ENCODE measurements around the gene ZNF681. TPM values are rescaled to one million over a fixed set of nuclear protein-coding genes. Genes with fewer than 3 reads are reported as not detected.

Gene ZNF681
- 10 to 100 TPM in 1 of 2 experiments, 1 to 10 TPM in 1; 9.7 to 10.8 TPM for total RNA-seq
- polyA plus RNA-seq = 1 to 10 TPM; 3.5 to 4.7 (median 4.7) TPM
- total RNA-seq = 9.1 to 32.6 (median 18.7) reads per million in 6 experiments

- POLR2A ChIA-PET = interaction anchor here (0.6 to 2.5 kb wide), 17 partner anchors 35 to 1923 kb away, joined by 3 to 43 read pairs (median 6); partner anchors contain the start of genes ZNF254, ZNF43, ZNF675 and ZNF726
- H3K27ac Mint-ChIP-seq = peak within 1 kb of the TSS; percentile 93 to 99 (median 98)
- no peaks in the 10 kb centered on the region for H3K27me3 Mint-ChIP-seq
- peaks cover 0 to 10% (median 8%) of the 10 kb centered on the region in 9 donors for H3K9me3 Mint-ChIP-seq
- peak; percentile 84 to 91 for ATAC-seq
- peak within 1 kb of the TSS; percentile 89 to 97 (median 96) for H3K4me3 Mint-ChIP-seq
- DNase-seq = peak; percentile 68 to 95 (median 88)
- H3K4me1 Mint-ChIP-seq = peaks cover 16 to 46% (median 36%) of the 10 kb centered on the region in 4 donors
- H3K36me3 Mint-ChIP-seq = peaks cover 10 to 22% (median 16%) of the 10 kb centered on the region in 3 donors
Measured at GRCh38 chr19:23758187-23759074, at the start of gene ZNF681. TSS of gene ZNF681 (minus strand) at chr19:23758891. CDS start at chr19:23758749, 142 bp downstream.

DNA sequence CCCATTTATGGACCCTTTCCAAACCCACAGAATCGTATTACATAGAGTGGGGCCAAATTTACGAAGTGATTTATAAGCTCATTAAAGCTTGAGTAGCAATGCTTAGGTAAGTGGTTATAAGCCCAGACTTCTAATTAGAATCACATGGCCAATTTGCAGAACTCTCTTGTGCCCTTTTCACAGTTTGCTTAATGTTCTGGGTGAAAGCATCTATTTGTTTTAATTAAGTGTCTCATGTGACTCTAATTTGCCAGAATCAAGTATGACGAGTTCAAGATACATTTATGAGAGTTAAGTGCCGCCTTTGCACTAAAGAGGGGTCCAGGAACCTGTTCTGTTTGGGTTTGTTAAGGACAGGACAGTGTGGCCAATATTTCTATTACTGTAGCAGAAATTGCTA is 46.0 kb upstream of the ZNF681 start:
- H3K27ac Mint-ChIP-seq = peak overlapping the region in 3 of 10 donors; percentile 31 to 71 (median 56)
- H3K4me1 Mint-ChIP-seq = peaks cover 9 to 34% (median 33%) of the 10 kb centered on the region in 4 donors
- H3K27me3 Mint-ChIP-seq = no peaks in the 10 kb centered on the region
- H3K4me3 Mint-ChIP-seq = no peak overlapping the region
- ATAC-seq = no peak
- DNase-seq = no peak
- H3K36me3 Mint-ChIP-seq = peaks cover 7 to 32% (median 9%) of the 10 kb centered on the region in 3 donors
- POLR2A ChIA-PET = no interaction called here
- peaks cover 0 to 10% (median 1%) of the 10 kb centered on the region in 9 donors for H3K9me3 Mint-ChIP-seq

- Mint-ChIP-seq H3K4me1 (peaks cover 17 to 45% (median 41%) of the 10 kb centered on the region in 4 donors), H3K27me3 (no peaks in the 10 kb centered on the region), H3K4me3 (peak overlapping the region; percentile 57 to 84 (median 77)), H3K36me3 (peaks cover 0 to 16% (median 6%) of the 10 kb centered on the region in 3 donors), H3K27ac (peak overlapping the region; percentile 45 to 96 (median 90)), H3K9me3 (peaks cover 0 to 11% (median 2%) of the 10 kb centered on the region in 9 donors)
- DNase-seq (peak in 1 of 10 donors; percentile 24), ATAC-seq (peak in 1 of 2 donors; percentile 18)
- POLR2A ChIA-PET = interaction anchor here (0.6 to 2.2 kb wide), 4 partner anchors 44 to 529 kb away, joined by 3 to 7 read pairs (median 4); partner anchors contain the start of genes ZNF675 and ZNF681
Measured at GRCh38 chr19:23802290-23802689, 43.6 kb upstream of the ZNF681 start.

- POLR2A ChIA-PET = interaction anchor here (0.6 to 2.2 kb wide), 4 partner anchors 43 to 529 kb away, joined by 3 to 7 read pairs (median 4); partner anchors contain the start of genes ZNF675 and ZNF681
- H3K4me1 Mint-ChIP-seq = peaks cover 17 to 45% (median 42%) of the 10 kb centered on the region in 4 donors
- DNase-seq (no peak), ATAC-seq (peak in 1 of 2 donors; percentile 18)
- H3K27me3 Mint-ChIP-seq = no peaks in the 10 kb centered on the region
- H3K4me3 Mint-ChIP-seq = peak overlapping the region; percentile 57 to 84 (median 77)
- H3K9me3 Mint-ChIP-seq = peaks cover 0 to 16% (median 3%) of the 10 kb centered on the region in 9 donors
- H3K27ac Mint-ChIP-seq = peak overlapping the region; percentile 45 to 96 (median 90)
- peaks cover 0 to 11% (median 6%) of the 10 kb centered on the region in 3 donors for H3K36me3 Mint-ChIP-seq
Measured at GRCh38 chr19:23801803-23802202, 43.1 kb upstream of the ZNF681 start.

GRCh38 chr19:23800868-23801267 is 42.2 kb upstream of the ZNF681 start:
- POLR2A ChIA-PET = interaction anchor here (0.6 to 2.2 kb wide), 3 partner anchors 42 to 233 kb away, joined by 3 to 7 read pairs (median 4); partner anchors contain the start of gene ZNF681
- H3K9me3 Mint-ChIP-seq = peaks cover 0 to 26% (median 8%) of the 10 kb centered on the region in 9 donors
- no peak for ATAC-seq
- no peak for DNase-seq
- peak overlapping the region in 8 of 10 donors; percentile 14 to 81 (median 50) for H3K4me3 Mint-ChIP-seq
- peaks cover 17 to 45% (median 42%) of the 10 kb centered on the region in 4 donors for H3K4me1 Mint-ChIP-seq
- H3K27ac Mint-ChIP-seq = peak overlapping the region; percentile 81 to 96 (median 92)
- H3K27me3 Mint-ChIP-seq = no peaks in the 10 kb centered on the region
- H3K36me3 Mint-ChIP-seq = peaks cover 0 to 17% (median 16%) of the 10 kb centered on the region in 3 donors

DNA sequence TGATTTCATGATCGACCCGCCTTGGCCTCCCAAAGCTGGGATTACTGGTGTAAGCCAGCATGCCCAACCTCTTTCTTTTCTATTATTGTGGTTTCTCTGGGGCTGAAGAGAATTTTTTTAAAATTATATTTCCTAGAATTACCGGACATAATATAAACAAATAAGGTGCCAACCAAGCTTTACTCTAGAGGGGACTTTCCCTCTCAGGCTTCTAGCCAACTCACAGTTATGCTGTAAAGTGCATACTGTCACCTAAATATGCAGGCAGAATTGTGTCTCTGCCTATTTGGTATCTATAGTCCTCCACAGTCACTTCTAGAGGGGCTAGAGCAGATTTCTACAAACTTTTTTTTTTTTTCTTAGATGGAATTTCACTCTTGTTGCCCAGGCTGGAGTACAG is 41.6 kb upstream of the ZNF681 start:
- peak overlapping the region; percentile 81 to 97 (median 94) for H3K27ac Mint-ChIP-seq
- peaks cover 17 to 51% (median 42%) of the 10 kb centered on the region in 4 donors for H3K4me1 Mint-ChIP-seq
- H3K36me3 Mint-ChIP-seq = peaks cover 0 to 18% (median 18%) of the 10 kb centered on the region in 3 donors
- no peaks in the 10 kb centered on the region for H3K27me3 Mint-ChIP-seq
- POLR2A ChIA-PET = interaction anchor here (0.6 to 2.2 kb wide), 6 partner anchors 17 to 233 kb away, joined by 3 to 7 read pairs (median 5); partner anchors contain the start of genes ZNF675 and ZNF681
- ATAC-seq (peak; percentile 26 to 40), DNase-seq (peak in 1 of 10 donors; percentile 14)
- H3K4me3 Mint-ChIP-seq = peak overlapping the region in 9 of 10 donors; percentile 19 to 81 (median 48)
- peaks cover 0 to 32% (median 13%) of the 10 kb centered on the region in 9 donors for H3K9me3 Mint-ChIP-seq

DNA sequence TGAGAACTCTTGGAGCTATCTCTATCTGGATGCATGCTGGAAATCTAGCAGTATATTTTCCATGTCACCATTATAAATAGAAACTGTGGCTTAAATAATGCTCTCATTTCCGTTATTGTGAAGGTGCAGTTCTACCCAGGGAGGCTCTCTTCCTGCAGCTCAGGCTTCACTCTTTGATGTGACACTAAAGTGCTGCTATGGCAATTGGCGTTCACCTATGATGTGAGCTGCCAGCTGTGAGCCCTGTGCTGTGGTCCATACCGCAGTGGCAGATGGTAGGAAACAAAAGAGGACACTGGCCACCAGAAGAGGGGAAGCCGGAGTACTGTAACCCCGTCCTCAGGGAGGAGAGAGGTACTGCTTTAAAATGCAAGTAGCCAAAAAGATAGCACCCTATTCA is 40.6 kb upstream of the ZNF681 start:
- peak overlapping the region; percentile 79 to 91 (median 88) for H3K4me3 Mint-ChIP-seq
- POLR2A ChIA-PET = interaction anchor here (0.7 to 1.5 kb wide), 5 partner anchors 18 to 1969 kb away, joined by 4 to 7 read pairs (median 5); partner anchors contain the start of genes ZNF675 and ZNF681
- peaks cover 0 to 34% (median 12%) of the 10 kb centered on the region in 9 donors for H3K9me3 Mint-ChIP-seq
- H3K4me1 Mint-ChIP-seq = peaks cover 17 to 50% (median 40%) of the 10 kb centered on the region in 4 donors
- peaks cover 0 to 18% (median 16%) of the 10 kb centered on the region in 3 donors for H3K36me3 Mint-ChIP-seq
- no peaks in the 10 kb centered on the region for H3K27me3 Mint-ChIP-seq
- ATAC-seq (peak; percentile 92 to 96), DNase-seq (peak; percentile 15 to 82 (median 51))
- peak overlapping the region; percentile 91 to 97 (median 94) for H3K27ac Mint-ChIP-seq

GRCh38 chr19:23795462-23795861 is 36.8 kb upstream of the ZNF681 start:
- Mint-ChIP-seq H3K4me1 (peaks cover 12 to 29% (median 22%) of the 10 kb centered on the region in 4 donors), H3K27ac (peak overlapping the region in 1 of 10 donors; percentile 37), H3K27me3 (no peaks in the 10 kb centered on the region), H3K36me3 (peaks cover 0 to 18% (median 16%) of the 10 kb centered on the region in 3 donors), H3K9me3 (peaks cover 0 to 42% (median 12%) of the 10 kb centered on the region in 9 donors), H3K4me3 (no peak overlapping the region)
- ATAC-seq (no peak), DNase-seq (no peak)
- POLR2A ChIA-PET = no interaction called here

DNA sequence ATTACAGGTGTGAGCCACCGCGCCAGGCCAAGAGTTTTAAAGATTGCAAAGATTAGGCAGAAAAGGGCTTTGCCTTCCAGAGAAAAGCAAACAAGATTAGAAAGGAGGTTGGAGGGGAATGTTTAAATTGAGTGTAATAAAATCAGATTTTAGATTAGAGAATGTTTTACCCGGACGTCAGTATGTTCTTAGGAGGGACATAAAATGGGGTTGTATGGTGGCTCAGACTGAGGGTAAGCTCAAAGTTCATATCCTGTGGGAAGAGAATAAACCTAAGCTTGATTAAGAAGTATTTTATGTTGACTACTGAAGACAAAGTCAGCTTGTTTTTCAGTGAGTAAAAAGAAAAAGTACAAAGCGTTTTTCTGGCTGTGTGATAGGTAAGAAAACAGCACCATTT is 34.1 kb upstream of the ZNF681 start:
- no peak for ATAC-seq
- peak overlapping the region in 5 of 10 donors; percentile 9 to 81 (median 34) for H3K27ac Mint-ChIP-seq
- POLR2A ChIA-PET = interaction anchor here (1.4 kb wide), 1 partner anchor 34 kb away, joined by 6 read pairs; the partner anchor contains the start of gene ZNF681

GRCh38 chr19:23790641-23791488 is 32.2 kb upstream of the ZNF681 start:
- no peak for ATAC-seq
- Mint-ChIP-seq H3K27ac (peak overlapping the region in 1 of 10 donors; percentile 6), H3K4me3 (no peak overlapping the region), H3K36me3 (peaks cover 2 to 26% (median 3%) of the 10 kb centered on the region in 3 donors), H3K4me1 (peaks cover 2 to 16% (median 10%) of the 10 kb centered on the region in 4 donors), H3K27me3 (no peaks in the 10 kb centered on the region), H3K9me3 (peaks cover 0 to 24% (median 8%) of the 10 kb centered on the region in 9 donors)
- POLR2A ChIA-PET = no interaction called here
- no peak for DNase-seq

More for the DNA sequence above, 34.1 kb upstream of the ZNF681 start:
- Mint-ChIP-seq H3K4me1 (peaks cover 6 to 17% (median 10%) of the 10 kb centered on the region in 4 donors), H3K27me3 (no peaks in the 10 kb centered on the region), H3K4me3 (no peak overlapping the region), H3K36me3 (peaks cover 0 to 22% (median 17%) of the 10 kb centered on the region in 3 donors), H3K9me3 (peaks cover 0 to 42% (median 12%) of the 10 kb centered on the region in 9 donors)
- no peak for DNase-seq

DNA sequence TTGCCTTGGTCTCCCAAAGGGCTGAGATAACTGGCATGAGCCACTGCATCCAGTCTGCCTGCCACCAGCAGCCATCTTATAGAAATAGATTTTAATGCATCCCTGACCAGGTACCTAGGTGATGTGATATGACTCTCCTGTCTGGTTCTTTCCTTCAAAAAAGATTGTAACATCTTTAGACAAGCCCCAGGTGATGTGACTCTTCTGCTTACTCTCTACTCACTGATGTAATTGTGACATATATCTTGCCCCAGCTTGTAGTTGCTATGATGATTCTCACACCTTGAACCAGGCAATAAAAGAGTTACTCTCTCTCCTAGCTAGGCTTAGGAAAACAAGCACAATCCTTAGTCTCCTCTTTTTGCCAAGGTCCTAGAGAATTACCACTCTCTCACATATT is 30.6 kb upstream of the ZNF681 start:
- H3K4me1 Mint-ChIP-seq = peaks cover 0 to 15% (median 8%) of the 10 kb centered on the region in 4 donors
- H3K9me3 Mint-ChIP-seq = peaks cover 0 to 8% (median 0%) of the 10 kb centered on the region in 9 donors
- no peak for DNase-seq
- POLR2A ChIA-PET = interaction anchor here (0.6 kb wide), 1 partner anchor 520 kb away, joined by 5 read pairs; no protein-coding TSS in a partner anchor
- no peaks in the 10 kb centered on the region for H3K27me3 Mint-ChIP-seq
- no peak for ATAC-seq
- no peak overlapping the region for H3K27ac Mint-ChIP-seq
- no peak overlapping the region for H3K4me3 Mint-ChIP-seq
- H3K36me3 Mint-ChIP-seq = peaks cover 2 to 31% (median 3%) of the 10 kb centered on the region in 3 donors
